Activated effector memory CD4-positive, alpha-beta T cell treated with anti-CD3 and anti-CD28 coated beads, Interleukin-2, amount 50 U/mL, for 16 hours (primary cell): Measurements from ENCODE around the gene TROAP.

Source experiments
- DNase-seq: peaks from one replicate; pipeline ENCODE4 v3.0.0-alpha.2; 2020

Gene TROAP

GRCh38 chr12:49344486-49345050 lies 21.5 kb downstream of the TROAP start:
- DNase-seq = no peak

DNA sequence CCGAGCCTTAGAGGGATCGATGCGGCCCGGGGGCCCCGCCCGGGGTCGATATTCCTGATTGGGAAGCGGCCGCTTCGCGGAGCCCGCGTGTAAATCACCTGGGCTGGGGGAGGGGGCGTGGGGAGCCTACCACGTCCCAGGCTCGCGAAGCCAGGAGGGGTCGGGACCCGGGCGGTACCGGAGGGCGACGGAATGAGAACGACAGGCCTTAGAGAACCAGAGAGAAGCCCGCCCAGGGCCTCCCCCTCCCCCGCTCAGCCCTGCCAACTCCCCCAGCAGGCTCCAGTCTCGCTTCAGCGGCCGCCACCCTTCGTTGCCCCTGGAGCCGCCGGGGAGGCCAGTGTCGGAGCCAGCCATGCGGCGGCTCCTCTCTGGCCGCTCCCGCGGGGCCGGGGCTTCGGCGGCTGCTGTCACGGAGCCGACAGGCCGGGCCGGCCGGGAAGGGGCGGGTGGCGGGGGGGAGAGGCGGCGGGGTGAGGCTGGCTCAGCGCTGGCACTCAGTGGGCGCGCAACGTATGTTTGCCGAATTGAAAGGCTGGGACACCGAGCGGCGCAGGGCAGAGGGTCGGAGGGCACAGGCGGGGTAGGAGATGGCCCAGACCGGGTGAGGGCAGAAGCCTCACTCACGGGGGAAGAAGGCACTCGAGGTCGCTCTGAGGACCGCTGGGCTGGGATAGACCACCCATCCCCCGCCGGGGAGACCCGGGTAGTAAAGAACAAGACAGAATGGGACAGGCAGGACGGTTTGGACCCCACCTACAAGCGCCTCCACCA lies 22.2 kb downstream of the TROAP start:
- peak; percentile 66 for DNase-seq

DNA sequence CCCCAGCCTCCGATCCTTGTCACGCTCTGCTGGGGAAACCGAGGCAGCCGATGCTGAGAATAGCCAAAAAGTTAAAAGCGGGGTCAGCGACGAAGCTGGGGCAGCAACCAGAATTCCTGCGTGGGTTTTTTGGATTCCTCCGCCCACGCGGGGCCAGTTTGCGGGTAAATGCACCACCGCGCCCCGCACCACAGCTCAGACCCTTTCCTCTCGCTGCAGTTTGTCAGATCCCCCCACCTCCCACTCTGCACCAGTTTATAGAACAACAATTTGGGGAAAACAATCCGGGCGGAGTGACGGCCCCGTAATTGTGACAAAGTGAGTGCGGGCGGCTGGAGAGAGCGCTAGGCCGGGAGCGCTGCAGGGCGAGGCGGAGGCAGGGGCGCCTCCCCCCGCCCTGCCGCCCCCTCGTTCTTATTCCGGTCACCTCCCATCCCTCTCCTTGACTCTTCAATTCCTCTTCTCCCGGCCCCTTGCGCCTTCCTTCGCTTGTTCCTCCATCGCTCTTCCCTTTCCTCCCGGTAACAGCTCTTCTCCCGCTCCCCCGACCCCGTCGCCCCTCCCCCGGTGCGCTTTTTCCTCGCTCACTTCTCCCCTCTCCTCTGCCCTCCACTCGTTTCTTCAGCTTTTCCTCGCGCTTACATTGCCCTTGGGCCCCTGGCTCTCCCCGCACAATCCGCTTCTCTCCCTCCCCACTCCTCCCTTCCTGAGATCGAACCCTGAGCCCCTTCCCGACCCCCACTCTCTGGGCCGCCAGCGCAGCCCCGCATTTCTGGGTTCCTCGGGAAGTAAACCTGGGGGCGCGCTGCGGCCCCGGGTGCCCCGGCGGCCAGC lies 23.0 kb downstream of the TROAP start:
- peak; percentile 60 for DNase-seq

GRCh38 chr12:49346659-49347310 lies 23.7 kb downstream of the TROAP start, which contains the start of gene DNAJC22:
TSS of gene DNAJC22 (plus strand) at chr12:49346888. CDS start at chr12:49348873, 1,985 bp downstream.
- DNase-seq = peak; percentile 74

DNA sequence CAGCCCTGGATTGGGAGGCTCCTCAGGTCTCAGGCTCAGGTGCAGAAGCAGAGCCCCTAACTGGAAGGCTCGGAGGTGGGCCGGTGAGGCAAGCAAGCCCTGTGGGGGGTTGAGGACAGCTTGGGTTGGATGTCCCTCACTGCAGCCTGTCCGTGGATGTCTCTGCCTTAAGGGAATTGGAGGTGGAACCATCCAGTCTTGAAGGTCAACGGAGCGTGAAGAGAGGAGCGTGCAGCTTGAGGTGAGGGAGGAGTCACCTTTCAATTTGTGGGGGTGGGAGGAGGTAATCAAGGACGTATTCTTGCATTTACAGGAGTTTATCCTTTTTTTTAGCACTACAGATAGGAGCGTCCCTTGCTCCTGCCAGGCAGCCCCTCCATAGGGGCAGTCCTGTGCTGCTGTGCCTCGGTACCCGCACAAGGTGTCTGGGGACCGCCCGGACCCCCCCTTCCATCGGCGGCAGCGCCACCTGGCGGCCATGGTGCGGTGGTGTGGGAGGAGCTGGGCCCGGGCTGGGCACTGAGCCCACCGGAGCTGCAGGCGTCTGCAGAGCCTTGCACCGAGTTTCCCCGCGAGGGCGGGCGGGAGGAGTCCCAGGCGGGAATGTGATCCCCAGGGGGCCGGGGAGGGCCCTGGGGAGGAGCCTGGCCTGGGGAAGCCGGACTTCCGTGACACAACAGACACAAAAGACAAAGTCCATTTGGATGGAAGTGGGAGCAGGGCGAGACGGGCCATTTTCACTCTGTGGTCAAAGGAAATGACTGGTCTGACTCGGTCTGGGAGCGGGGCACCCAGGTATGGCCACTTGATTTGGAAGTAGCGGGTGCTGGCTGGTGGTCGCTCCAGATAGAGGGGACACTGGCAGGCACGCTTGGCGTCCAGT lies 24.5 kb downstream of the TROAP start:
- peak; percentile 94 for DNase-seq

DNA sequence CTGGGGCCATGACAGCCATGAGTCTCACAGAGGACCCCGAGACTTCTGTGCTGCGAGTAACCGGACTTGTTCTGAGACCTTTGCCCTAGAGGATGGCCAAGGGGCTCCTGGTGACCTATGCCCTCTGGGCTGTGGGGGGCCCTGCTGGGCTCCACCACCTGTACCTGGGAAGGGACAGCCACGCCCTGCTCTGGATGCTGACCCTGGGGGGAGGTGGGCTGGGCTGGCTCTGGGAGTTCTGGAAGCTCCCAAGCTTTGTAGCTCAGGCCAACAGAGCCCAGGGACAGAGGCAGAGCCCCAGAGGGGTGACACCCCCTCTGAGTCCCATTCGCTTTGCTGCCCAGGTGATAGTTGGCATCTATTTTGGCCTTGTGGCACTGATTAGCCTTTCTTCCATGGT lies 25.7 kb downstream of the TROAP start:
- DNase-seq = no peak

DNA sequence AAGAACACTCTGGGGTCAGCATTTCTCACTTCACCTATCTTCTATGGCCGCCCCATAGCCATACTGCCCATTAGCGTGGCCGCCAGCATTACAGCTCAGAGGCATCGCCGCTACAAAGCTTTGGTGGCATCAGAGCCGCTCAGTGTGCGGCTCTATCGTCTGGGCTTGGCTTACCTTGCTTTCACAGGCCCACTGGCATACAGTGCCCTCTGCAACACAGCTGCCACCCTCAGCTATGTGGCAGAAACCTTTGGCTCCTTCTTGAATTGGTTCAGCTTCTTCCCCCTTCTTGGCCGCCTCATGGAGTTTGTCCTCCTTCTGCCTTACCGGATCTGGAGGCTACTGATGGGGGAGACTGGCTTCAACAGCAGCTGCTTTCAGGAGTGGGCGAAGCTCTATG lies 26.2 kb downstream of the TROAP start:
- DNase-seq = no peak

GRCh38 chr12:49352351-49352750 lies 29.3 kb downstream of the TROAP start:
- DNase-seq = no peak

GRCh38 chr12:49355913-49356312 lies 32.9 kb downstream of the TROAP start:
- DNase-seq = peak; percentile 34

- DNase-seq = no peak
These were observed 34.1 kb downstream of the TROAP start for GRCh38 chr12:49357103-49357678.

GRCh38 chr12:49358483-49359141 lies 35.6 kb downstream of the TROAP start:
- DNase-seq = peak; percentile 73

GRCh38 chr12:49359671-49360070 lies 36.6 kb downstream of the TROAP start:
- DNase-seq = no peak

GRCh38 chr12:49362077-49362476 lies 39.0 kb downstream of the TROAP start:
- no peak for DNase-seq

GRCh38 chr12:49364989-49365388 lies 41.9 kb downstream of the TROAP start:
- no peak for DNase-seq

DNA sequence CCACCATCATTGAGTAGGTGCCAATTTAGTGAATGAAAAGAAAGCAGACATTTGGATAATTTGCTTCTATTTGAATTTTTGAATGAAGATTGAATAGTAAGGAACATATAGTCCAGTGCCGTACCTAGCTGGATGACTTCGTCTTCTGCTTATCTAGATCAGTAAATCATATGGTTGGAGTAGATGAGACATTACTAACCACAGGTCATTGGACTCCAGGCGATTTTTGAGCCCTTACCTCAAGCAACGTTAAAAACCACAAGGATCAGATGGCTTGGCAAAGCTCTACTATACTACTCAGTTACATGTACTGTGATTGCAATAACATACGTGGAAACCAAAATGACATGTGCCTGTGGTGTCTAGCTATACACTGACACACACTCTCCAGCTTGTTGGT lies 42.5 kb downstream of the TROAP start:
- DNase-seq = no peak

DNA sequence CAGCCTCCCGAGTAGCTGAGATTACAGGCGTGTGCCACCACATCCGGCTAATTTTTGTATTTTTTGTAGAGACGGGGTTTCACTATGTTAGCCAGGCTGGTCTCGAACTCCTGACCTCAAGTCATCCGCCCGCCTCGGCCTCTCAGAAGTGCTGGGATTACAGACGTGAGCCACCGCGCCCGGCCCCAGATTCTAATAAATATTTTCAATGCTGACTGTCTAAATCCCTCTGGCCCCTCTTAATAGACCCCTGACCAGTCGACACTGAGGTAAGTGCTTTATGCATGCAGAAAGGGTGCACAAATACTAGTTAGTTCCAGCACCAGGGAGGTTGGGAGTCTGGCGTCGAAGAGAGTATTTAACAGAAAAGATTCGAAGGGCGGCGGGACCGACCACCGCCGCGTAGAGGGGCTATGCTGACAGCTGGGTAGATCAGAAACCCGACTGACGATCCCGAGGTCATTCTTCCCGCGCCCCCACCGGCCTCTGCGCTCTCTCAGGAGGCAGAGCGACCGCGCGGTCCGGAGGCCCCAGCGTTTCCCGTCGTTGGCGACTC lies 43.1 kb downstream of the TROAP start:
- no peak for DNase-seq

DNA sequence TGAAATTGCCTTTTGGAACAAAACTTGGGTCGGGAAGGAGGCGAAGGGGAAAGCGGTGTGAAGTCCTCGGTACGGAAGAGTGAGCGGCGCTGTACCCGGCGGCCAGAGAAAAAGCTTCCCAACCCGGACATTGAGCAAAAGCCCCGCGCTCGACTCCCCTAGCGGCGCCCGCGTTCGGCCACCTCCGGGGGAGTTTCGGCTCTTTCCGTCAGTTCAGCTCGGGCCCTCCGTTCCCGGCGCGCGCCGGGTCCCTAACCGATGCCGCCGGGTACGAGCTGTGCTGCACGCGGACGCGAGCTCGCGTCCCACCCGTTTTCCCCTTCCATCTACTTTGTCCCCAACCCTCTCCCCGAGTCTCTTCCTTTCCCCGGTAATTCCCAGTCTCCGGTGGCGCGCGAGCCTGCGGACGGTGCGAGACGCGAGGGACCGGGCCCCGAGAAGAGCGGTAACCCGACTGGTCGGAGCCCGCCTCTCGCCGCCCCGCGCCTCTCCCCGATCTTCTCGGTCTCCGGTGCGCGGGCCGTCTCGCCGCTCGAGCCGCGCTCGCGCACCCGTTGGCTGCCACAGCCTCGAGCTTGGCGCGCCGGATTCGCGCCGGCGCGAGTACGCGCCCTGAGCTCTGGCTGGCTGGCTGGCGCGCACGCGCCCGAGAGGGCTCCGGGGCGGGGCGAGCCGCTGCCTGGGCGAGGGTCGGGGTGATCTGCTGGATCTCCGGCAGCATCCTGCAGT lies 43.8 kb downstream of the TROAP start:
- DNase-seq = peak; percentile 95

DNA sequence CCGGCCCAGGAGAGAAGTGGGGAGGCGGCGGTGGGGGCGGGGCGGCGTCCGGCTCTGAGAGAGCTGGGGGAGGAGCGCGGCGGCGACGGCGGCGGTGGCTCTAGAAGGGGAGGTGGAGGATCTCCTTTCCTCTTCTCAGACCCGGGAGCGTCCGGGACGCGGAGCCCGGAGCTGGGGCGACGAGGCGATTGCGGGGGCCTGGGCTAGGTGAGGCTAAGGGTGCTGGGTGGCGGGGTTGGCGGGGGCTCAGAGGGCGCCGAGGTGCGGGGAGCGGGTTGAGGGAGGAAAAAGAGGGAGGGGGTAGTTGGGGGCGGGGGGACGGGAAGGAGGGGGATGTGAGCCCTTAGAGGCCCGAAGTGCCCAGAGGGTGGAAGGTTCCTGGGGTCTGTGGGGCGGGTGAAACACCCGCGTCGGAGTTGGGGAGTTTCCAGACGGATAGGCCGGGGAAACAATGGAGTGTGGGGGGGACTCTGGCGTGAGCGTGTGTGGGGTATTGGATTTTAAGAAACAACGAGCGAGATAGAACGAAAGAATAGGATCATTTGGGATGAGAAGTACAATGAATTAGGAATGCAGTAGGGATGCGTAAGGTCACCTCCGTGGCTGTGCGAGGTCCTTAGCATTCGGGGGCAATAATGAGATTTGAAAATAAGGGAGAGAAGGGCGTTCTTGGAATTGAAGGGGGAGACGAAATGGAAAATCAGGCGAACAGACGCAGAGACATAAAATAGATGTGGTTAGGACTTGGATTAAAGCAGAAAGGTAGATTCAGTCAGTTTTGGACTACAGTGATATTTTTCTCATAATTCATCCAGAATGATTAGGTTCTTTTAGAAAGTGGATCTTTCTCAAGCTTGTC lies 44.6 kb downstream of the TROAP start, which contains the start of gene SPATS2:
SPATS2 (plus strand) TSS at position 82 of the 859 bp plus-strand sequence. CDS start 93,551 bp downstream, outside the sequence.
- no peak for DNase-seq

DNA sequence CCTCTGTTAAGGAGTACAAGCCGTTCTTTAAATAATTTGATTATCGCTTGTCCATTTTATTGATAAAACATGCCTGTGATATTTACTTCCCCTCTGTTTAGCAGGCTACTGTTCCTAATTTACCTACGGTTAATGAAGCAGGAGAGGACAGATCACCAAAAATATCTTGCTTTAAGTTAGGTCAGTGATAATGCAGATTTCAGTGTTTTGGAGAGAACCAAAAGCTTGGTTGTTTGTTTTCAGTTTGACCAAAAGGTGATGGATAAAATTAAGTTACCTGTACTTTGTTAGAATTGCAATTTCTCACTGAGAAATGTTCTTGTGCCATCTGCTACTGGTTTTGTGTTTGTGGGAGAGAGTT lies 45.2 kb downstream of the TROAP start:
- DNase-seq = no peak
